NCI-H526 (cell line): Measurements from ENCODE around the gene CYSTM1.
A peak's percentile ranks its signal among the peaks of the same experiment; 100 is the strongest.

Source experiments
- DNase-seq, 2 experiments: peaks; one replicate each; lab custom pipeline; 2025; lab: John Stamatoyannopoulos, UW

Gene CYSTM1

DNA sequence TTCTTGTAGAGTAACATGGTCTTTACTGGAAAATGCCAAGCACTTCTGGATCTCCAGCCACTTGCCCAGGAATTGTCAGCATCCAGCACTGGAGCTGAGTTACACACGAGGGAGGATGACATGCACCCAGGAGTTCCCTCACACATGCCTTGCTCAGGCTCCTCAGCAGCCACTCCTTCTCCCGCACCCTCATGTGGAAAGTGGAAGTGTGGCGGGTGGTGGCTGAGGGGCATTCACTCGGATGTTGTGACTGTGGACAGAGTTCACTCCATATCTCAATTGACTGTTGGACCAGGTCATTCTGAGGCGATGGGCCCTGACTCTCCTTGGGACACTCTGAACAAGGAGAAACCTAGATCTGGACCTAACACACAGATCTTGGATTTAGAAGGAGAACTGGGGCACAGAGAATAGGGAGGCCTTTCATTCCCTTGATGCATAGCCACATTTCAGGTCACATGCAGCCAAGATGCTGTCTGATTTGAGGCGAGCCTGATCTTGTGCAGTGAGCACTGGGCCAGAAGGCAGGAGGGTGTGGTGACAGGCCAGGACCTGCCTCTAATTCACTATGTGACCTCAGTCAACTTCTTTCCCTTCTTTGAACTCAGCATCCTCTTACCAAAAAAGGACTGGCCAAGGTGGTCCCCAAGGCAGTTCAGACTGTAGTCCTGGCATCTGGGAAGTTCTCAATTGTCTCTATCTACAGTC lies 62.1 kb downstream of the CYSTM1 start:
- no peak for DNase-seq

DNA sequence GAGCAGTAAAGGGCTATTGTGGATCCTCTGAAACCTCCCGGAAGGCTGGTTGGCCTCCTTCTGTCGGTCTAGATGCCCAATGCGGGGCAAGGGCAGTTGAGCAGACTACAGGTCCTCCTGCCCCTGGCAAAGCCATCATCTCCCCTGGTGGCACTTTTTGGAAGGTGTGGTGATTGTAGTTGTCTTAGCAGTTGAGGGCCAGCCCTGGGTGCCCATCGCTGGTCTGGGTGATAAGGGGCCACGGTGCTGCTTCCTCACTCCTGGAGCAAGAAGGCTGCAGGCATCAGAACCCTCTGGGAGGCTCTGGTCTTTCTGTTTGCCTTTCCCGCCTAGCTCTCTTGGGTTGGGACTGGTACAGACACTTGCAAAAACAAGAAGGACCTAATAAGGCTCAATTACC lies 63.8 kb downstream of the CYSTM1 start:
- no peak for DNase-seq

DNA sequence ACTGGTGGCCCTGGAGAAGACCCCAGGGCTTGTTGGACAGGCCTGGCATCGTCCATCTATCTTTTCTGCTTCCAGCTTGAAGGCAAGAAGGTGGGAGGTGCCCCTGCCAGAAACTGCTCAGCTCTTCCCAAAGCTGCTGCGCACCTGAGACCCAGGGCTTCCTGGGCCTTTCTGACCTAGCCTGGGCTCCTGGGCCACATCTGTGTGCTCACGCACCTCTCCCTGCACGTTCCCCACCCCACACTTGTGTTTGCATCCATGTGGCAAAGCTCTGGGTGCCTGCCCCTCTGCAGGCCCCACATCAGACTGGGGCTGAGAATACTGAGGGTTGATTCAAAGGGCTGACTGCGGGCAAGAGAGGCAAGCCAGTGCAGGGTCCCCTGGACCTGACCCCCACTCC lies 64.5 kb downstream of the CYSTM1 start:
- no peak for DNase-seq

DNA sequence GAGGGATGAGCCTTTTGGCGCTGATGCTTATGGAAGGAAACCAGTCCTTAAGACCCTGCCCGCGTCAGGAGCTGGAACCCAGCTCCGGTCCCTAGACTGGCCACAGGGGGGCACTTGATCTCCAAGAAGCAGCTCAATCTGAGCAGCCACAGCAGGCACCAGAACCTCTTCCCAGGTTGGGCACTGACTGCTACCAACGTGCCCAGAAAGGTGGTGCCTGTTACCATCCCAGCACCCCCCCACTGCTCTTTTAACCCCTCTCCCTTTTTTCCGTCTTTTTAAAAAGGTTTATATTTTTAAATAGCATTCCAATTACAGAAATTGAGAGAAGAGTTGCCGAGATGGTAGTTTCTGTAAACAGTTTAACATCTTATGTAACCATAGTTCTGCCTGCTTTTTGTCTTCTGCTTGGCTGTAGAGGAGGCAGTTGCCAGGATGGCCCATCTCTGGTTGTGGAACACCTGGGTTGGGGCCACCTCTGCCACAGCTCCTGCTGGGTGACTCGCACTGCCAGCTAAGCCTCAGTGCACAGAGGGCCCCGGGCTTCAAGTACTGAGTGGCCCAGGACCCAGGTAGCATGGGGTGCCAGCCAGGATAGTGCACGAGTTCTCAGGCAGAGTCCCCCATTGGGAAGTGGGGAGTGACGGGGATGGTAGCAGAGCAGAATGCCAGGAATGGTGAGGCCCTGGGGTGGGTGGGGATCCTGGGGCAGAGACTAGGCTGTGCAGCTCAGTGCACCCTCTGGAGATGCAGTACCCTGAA lies 65.1 kb downstream of the CYSTM1 start:
- peak; percentile 69 to 91 for DNase-seq

DNA sequence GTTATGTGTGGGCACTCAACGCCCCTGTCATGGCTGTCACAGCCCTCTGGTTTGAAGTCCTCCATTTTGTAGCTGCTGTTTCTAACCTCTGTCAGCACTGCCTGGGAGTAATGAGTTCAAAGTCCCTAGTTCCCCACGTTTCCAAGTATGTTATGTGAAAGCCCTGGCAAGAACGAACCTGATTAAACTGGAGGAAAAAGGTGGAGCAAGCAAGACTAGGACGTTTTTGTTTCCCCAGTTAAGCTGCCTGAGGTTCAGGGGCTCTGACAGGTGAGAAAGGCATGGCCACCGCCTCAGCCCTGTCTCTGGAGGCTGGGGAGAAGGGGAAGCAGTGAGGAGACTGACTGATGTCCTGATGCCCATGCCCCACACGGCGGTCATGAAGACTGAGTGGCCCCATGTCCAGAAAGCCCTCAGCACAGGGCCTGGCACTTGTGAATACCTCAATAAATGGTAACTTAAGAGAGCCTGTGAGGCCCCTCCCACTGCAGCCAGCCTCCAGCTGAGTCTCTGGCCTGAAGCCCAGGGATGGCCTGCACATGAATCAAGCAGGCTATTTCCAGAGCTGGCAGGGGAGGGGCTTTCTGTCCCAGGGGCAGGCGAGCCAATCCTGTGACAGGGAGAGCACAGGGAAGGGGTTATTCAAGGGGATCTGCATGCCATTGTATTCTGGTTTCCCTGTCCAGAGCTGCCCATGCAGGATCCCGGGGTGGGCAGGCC lies 66.2 kb downstream of the CYSTM1 start:
- DNase-seq, result peak in 1 of 2 experiments; percentile 43

DNA sequence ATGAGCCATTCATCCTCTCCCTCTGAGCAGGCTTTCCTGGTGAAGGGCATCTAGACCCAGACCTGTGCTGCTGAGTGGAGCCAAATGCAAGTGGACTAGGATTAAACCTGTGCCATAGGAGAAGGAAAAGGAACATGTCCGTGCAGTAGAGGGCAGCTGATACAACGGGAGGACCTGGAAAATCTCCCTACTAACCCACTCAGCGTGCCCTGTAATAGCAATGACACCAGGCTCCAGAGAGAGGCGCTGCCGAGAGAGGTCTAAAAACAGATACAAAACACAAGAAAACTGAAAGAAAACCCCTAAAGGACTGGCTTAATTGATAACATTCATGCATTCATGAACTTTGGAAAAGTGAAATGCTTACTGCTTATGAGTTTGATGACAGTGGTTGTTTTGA lies 67.1 kb downstream of the CYSTM1 start:
- no peak for DNase-seq

DNA sequence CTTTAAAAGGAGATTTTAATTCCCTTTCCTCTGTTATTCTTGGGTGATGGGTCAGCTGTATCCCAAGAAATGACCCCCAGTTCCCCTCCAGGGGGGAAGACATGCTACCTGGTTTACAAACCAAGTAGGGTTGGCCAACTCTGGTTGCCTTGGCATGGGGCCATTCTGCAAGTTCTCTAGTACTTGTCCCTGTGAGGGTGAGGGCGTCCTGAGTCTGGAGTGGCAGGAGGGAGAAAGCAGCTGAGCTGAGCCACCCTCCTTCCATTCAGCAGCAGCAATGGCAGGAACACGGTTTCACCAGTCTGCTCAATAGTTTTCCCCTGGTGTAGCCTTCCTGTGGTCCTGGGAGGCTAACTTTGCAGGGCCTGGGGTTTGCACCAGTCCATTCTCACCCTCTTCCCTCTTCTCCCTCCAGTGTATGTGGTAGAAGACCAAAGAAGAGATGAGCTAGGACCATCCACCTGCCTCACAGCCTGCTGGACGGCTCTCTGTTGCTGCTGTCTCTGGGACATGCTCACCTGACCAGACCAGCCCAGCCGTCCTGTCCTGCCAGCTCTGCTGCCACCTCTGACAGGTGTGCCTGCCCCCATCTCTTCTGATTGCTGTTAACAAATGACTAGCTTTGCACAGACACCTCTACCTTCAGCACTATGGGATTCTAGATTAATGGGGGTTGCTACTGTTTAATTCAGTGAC lies 68.0 kb downstream of the CYSTM1 start:
- DNase-seq, result no peak

DNA sequence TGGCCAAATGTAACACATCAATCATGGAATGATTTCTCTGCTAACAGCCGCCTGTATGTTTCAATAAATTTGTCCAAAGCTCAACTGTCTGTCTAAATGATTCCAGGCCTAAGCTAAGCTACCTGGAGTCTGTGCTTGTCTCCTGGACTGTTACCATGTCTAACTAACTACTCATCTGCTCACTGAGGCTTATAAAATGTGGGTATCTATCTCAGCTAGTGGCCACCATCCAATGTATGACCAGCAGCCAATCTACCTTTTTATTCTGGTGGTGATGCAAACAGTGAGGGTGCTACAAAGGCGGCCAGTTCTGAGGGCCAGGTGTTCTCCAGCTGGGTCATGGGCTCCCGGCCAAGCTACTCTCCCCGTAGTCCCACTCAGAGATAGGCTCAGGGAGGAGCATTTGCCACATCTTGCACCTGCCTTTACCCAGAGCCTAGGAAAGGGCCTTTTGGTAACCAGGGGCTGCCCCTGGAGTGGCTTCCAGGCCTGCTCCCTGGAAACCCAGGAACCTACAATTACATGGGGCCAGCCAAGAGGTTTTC lies 68.8 kb downstream of the CYSTM1 start:
- no peak for DNase-seq

DNA sequence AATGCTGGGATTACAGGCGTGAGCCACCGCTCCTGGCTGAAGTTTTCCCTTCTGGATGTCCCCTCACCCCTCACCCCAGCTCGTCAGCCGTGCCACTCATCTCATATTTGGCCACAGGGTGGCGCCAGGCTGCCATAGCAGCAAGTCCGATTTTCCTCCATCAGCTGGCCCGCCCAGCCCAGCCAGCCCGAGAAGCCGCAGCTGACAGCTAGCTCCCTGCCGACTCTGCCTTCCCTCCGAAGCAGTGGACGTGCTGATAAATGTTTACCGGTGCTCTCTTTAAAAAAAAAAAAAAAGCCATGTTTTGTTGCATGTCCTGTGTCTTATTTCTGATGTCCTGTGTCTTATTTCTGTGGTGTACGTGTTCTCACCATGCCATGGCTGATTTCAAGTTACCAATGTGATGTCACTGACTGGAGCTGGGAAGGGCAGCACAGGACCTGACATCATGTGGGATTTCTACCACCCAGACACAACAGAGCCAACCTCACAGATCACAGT lies 69.6 kb downstream of the CYSTM1 start:
- DNase-seq, result peak; percentile 62 to 95

DNA sequence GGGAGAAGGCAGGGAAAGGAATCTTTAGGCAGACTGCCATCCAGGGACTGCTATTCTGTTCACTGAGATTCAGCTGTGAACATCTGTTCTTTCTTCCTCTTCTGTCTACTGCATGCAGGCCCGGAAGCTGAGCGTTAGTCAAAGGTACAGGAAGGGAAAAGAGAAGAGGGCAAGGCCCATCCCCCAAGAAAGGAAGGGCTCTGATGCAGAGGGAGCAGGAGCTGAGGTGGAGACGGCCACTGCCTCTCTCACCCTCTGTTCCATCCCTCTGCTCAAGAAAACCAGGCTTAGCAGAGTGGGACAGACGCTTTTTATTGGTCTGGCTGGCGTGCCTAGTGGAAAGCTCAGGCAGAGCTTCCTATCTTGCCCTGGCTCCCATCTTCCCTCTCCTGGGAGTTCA lies 70.4 kb downstream of the CYSTM1 start:
- DNase-seq, result no peak

DNA sequence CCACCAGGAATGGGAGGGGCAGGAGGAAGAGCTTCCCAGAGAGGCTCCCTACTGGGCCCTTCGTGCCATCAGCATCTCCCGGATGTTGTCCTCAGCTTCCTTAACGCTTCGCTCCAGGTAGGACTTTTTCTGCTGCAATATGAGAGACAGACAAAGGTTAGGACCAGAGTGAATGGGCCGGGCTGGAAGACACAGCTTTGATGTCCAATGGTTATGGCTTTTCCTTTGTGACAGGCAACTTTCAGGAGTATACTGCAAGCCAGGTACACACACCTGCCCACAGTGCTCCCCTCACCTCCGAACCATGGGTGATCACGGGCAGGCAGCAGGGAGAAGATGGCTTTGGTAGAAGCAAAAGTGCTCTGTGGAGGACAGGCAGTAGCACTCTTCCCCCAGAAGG lies 70.9 kb downstream of the CYSTM1 start:
- DNase-seq, result no peak

DNA sequence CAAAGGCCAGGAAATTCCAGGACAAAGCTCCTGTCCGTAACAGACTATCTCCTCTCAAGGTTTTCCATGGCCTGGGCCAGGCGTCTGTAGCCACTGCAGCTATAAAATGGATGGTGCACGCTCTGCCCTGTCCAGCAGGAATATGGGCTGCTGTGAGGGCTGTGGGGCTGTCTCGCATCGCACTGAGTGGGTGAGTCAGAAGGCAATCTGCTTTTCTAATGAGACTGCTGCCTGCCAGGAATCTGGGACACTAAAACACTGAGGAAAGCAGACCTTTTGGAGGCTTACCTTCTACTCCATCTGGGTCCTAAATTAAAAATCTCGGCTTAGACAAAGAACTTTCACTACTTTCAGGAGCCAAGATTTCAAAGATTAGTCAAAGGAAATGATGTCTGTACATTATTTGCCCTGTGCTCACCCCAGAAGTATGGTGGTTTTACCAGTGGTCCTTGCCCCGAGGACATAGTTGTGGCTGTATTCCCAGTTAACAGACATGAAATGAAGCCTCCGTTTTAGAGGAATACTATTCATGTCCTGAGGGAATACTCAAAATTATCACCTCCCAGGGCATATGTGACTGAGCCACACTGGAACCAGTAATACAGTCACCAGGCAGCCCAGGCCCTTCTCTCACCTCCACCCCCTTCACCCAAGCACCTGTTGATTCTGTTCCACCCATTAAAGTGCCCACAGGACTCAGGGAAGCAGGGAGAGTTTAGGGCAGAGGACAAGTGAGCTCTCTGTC lies 71.6 kb downstream of the CYSTM1 start:
- no peak for DNase-seq

DNA sequence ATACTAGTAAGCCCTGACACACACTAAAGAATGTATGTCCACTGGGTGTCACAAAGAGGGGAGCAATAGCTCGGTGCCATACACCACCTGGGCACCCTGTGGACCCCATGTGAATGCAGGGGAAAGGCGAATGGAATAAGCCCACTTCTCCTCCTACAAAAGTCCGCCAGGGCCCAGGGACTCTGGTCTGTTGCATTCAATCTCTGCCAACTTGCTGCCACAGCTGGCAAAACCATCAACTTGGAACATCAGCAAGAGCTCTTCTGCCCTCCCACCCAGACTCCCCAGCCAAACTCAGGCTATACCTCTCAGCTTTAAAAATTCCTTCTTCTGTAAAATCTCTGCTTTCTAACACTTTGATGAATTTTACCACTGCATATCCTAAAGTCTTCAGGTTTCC lies 73.4 kb downstream of the CYSTM1 start:
- DNase-seq, result no peak

DNA sequence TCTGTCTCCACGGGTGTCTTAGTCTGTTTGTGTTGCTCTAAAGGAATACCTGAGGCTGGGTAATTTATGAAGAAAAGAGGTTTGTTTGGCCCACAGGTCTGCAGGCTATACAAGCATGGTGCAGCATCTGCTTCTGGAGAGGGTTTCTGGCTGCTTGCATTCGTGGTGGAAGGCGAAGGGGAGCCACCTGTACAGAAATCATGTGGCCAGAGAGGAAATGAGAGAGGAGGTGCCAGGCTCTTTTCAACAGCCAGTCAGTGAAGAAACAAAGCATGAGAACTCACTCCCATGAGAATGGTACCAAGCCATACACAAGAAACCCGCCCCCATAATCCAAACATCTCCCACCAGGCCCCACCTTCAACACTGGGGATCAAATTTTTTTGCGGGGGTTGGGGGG lies 74.5 kb downstream of the CYSTM1 start:
- DNase-seq, result no peak

DNA sequence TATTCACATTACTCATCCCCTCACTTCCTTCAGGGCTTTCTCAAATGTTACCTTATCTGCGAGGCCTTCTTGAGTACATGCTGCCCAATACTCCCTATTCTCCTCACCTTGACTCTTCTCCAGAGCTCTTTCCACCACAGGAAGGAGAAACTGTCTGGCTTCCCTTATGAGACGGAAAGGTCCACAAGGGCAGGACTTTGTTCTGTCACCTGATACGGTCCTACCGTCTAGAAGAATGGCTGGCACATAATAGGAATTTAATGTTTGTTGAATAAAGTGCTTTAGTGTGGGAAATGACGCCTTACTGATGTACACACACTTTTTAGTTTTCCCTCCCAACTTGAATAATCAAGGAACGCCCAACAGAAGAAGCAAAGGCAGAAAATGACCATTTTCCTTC lies 75.4 kb downstream of the CYSTM1 start:
- DNase-seq, result no peak

DNA sequence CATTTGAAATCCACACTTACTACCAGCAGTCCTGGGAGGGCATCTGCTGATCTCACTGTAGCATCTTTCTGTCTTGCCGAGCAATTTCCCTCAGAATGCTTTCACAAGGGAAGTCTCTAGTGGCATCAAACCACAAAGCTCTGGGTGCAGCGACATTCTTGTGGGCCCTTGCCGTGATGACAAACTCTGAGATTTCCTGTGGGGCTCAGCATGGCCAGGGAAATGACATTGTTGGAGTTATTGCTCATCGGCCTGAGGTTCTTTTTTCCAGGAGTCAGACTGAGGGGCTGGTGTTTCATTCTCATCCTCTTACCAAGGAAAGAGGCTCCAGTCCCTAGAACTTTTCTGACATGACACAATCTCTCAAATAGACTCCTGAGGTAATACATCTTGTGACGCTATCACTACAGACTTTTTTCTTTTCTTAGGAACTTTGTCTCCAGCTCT lies 76.6 kb downstream of the CYSTM1 start:
- DNase-seq, result no peak

DNA sequence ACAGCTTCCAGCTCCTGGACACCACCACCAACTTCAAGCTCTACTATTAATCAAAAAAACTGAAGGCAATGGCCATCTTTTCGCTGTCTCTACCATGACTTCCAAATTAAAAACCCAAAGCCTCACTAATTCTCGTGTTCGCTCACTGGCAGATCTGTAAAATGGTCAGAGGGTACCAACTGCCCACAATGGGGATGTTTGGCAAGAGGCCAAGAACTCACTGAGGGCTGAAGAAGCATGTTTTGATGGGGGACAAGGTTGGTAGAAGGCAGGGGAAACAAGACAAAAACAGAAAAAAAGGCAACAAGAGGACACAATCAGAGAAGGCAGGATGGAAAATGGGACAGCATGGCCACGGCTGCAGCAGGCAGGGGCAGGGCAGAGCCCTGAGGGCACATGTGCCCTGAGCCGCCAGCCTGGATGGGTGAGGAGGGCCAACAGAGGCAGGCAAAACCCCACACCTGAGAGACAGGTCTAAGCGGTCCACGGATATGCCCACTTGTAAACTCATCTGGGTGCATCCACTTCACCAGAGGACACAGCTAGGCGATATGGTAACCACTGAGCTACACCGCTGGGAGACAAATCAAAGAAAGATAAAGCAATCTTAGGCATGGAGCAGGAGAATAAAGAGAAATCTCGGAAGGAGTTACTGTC lies 77.6 kb downstream of the CYSTM1 start:
- no peak for DNase-seq

DNA sequence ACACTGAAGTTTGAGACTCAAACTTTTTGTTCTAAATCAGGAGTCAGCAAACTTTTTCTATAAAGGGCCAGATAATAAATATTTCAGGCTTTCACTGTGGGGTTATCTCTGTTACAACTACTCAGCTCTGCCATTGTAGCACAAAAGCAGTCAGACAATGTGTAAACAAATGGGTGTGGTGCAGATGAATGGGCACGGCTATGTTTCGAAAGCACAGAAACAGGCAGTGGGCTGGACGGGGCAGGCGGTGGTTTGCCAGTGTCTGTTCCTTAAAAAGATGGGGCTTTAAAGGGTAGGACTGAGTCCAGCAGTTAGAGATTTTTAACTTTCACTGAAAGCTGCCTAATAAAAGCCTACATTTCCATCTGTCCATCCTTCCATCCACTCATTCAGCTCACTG lies 79.0 kb downstream of the CYSTM1 start:
- DNase-seq, result no peak

DNA sequence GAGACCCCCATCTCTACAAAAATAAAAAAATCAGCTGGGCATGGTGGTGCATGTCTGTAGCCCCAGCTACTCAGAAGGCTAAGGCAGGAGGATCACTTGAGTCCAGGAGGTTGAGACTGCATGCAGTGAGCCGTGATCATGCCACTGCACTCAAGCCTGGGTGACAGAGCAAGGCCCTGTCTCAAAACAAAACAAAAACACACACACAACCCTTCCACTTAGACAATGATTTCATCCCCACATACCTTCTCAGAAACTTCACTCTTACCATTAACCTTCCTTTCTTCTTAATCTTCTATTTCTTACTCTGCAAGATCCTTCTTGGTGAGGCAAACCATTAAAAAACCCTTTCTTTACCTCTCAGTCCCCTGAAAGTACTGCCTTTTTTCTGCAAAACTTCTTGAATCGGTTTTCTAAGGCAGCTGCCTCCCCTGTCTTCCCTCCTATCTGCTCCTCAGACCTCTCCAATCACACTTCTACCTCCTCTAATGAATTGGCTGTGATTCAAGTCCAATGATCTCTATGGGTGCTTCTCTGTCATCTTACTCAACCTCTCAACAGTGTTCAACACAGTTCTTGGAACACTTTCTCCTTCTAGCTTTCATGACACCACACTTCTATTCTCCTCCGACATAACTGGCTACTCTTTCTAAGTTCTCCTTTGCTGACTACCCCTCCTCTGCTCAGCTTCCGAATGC lies 80.6 kb downstream of the CYSTM1 start:
- DNase-seq, result no peak

DNA sequence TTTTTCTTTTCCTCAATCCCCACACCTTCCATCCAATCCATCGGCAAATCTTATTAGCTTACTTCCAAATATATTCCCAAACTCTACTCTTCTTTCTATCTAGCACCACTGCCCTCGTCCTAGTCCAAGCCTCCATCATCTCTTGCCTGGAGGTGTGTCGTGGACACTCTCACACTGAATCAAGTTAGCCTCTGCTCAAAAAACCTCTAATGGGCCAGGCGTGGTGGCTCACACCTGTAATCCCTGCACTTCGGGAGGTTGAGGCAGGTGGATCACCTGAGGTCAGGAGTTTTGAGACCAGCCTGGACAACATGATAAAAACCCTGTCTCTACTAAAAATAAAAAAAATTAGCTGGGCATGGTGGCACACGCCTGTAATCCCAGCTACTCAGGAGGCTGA lies 81.7 kb downstream of the CYSTM1 start:
- DNase-seq, result no peak
